ENCODE measurements around the gene TRAF4. TPM values are rescaled to one million over a fixed set of nuclear protein-coding genes. Genes with fewer than 3 reads are reported as not detected.
A peak's percentile ranks its signal among the peaks of the same experiment; 100 is the strongest.

Gene TRAF4
- total and polyA plus RNA-seq, 10 of the 15 experiments (the other 5 are each of a cell fraction or from before 2014, with no cell fraction given) = 3.7 to 197 (median 66.4) TPM

DNA sequence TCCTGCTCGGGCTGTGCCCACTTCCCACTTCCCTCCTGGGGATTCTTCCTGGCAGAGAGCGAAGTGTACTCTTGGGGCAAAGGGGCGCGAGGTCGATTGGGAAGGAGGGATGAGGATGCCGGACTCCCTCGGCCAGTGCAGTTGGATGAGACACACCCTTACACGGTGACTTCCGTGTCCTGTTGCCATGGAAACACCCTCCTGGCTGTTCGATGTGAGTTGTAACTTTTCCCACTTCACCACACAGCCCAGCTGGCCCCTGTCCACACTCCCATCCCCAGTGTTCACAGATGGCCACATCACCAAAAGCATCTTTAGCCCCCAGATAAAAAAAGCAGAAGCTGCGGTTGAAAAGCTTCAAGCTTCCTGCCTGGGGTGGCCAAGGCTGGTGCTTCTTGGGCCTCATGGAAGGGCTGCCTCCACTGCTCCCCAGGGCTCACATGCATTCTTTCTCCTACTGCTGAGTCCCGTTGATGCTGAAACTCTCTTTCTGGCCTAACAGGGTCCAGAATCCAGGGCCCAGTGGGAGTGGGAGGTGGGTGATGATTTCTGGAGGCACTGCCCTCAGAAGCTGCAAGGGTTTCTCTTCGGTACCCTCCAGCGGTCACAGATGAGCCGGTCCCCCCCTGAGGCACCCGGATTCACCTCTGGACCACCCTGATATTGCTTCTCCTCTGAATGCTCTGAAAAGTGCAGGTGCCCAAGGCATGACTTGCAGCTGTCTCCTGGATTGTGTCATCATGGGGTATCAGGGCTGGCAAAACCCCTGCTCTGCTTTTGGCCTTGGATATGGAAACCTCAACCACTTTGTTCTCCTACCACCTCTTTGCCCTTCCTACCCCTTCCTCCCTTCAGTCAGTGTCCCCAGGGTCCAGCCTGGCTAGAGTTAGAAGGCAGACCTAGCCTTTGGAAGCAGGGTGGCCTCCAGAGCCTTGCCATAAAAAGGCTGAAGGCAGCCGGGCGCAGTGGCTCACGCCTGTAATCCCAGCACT lies 2.2 kb upstream of the TRAF4 start:
- no TSS peak for BruUV-seq (replicated peaks)
- Histone ChIP-seq H3K4me2 (ENCODE audit: control insufficient read depth, insufficient read depth) (peak overlapping the region; percentile 70), H4K20me1 (ENCODE audit: control insufficient read depth, insufficient read depth) (peaks cover 8% of the 10 kb centered on the region), H3K27ac (ENCODE audit: control insufficient read depth, insufficient read depth) (peak overlapping the region; percentile 96), H3K27me3 (replicated peaks in 1 of 2; ENCODE audit: control insufficient read depth in 2 of 2, insufficient read depth in 2 of 2, low read length in 1 of 2) (no peaks in the 10 kb centered on the region), H3K9me3 (replicated peaks; ENCODE audit: control insufficient read depth, insufficient read depth, low read length) (peaks cover 6% of the 10 kb centered on the region; the same call in 2 of the 3 replicates), H3K79me2 (ENCODE audit: control insufficient read depth, insufficient read depth, low read length) (peaks cover 61% of the 10 kb centered on the region), H3K4me1 (ENCODE audit: control insufficient read depth, insufficient read depth, low read length) (peaks cover 69% of the 10 kb centered on the region), H2AFZ (ENCODE audit: control insufficient read depth, low read depth, low read length) (no peak overlapping the region), H3K36me3 (ENCODE audit: control insufficient read depth in 2 of 2, insufficient read depth in 2 of 2, low read length in 1 of 2) (peaks cover 0 to 10% of the 10 kb centered on the region in 2 experiments; a peak in 3 of 4 replicates), H3K4me3 (peak overlapping the region; percentile 50; the same call in 1 of the 2 replicates), H3K9ac (ENCODE audit: control insufficient read depth, insufficient read depth, low read length) (peak overlapping the region; percentile 49; the same call in 1 of the 2 replicates)
- ChIA-PET POLR2A (interaction anchor here (1.0 to 15.2 kb wide), 6 partner anchors 8 to 210 kb away, joined by 3 to 485 read pairs (median 6); partner anchors contain the start of genes NEK8, PHF12, RPL23A and TLCD1), CTCF (interaction anchor here (1.0 to 7.4 kb wide), 6 partner anchors 9 to 161 kb away, joined by 4 to 95 read pairs (median 6); partner anchors contain the start of genes NEK8 and TLCD1), RAD21 (ENCODE audit: unreplicated experiment) (interaction anchor here (0.6 to 17.4 kb wide), 6 partner anchors 15 to 152 kb away, joined by 3 to 375 read pairs (median 6); partner anchors contain the start of genes NEK8, RPL23A and TLCD1), SMC1A (ENCODE audit: uncharacterized antibody, unreplicated experiment) (interaction anchor here (0.8 to 17.8 kb wide), 6 partner anchors 8 to 22 kb away, joined by 4 to 326 read pairs (median 6); partner anchors contain the start of genes NEK8, RPL23A and TLCD1)
- FAIRE-seq = no peak
- intact Hi-C loops (cut with micrococcal nuclease; ENCODE audit: unreplicated experiment) (no loop called here), in situ Hi-C loops (cut with MboI) (loop anchor here (25.0 kb wide), 1 partner anchor 1279 kb away; the partner anchor contains the start of gene KSR1)
- 22% methylated on average over 19 of the region's 19 CpGs for WGBS (ENCODE audit: insufficient coverage, insufficient replicate concordance, low lambda C conversion rate, missing lambda C conversion rate)
- ATAC-seq = peak; percentile 10
- no peak for DNase-seq (ENCODE audit: low read depth, low spot score)
- TF ChIP-seq, protein P1, sequence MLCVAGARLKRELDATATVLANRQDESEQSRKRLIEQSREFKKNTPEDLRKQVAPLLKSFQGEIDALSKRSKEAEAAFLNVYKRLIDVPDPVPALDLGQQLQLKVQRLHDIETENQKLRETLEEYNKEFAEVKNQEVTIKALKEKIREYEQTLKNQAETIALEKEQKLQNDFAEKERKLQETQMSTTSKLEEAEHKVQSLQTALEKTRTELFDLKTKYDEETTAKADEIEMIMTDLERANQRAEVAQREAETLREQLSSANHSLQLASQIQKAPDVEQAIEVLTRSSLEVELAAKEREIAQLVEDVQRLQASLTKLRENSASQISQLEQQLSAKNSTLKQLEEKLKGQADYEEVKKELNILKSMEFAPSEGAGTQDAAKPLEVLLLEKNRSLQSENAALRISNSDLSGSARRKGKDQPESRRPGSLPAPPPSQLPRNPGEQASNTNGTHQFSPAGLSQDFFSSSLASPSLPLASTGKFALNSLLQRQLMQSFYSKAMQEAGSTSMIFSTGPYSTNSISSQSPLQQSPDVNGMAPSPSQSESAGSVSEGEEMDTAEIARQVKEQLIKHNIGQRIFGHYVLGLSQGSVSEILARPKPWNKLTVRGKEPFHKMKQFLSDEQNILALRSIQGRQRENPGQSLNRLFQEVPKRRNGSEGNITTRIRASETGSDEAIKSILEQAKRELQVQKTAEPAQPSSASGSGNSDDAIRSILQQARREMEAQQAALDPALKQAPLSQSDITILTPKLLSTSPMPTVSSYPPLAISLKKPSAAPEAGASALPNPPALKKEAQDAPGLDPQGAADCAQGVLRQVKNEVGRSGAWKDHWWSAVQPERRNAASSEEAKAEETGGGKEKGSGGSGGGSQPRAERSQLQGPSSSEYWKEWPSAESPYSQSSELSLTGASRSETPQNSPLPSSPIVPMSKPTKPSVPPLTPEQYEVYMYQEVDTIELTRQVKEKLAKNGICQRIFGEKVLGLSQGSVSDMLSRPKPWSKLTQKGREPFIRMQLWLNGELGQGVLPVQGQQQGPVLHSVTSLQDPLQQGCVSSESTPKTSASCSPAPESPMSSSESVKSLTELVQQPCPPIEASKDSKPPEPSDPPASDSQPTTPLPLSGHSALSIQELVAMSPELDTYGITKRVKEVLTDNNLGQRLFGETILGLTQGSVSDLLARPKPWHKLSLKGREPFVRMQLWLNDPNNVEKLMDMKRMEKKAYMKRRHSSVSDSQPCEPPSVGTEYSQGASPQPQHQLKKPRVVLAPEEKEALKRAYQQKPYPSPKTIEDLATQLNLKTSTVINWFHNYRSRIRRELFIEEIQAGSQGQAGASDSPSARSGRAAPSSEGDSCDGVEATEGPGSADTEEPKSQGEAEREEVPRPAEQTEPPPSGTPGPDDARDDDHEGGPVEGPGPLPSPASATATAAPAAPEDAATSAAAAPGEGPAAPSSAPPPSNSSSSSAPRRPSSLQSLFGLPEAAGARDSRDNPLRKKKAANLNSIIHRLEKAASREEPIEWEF (IDR thresholded peaks at IDR 0.05; ENCODE audit: insufficient replicate concordance, low read depth, low read length) = no peak
- TF ChIP-seq TCF3 (IDR thresholded peaks at IDR 0.05; ENCODE audit: borderline replicate concordance, insufficient read depth, low read depth, low read length) = peak; percentile 43; the same call in 1 of the 2 replicates
- TF ChIP-seq ATF7 (IDR thresholded peaks at IDR 0.05; ENCODE audit: low read depth) = no peak
- TF ChIP-seq TAF1 (IDR thresholded peaks at IDR 0.05; ENCODE audit: borderline replicate concordance, low read depth, low read length) = no peak
- TF ChIP-seq, protein P2, sequence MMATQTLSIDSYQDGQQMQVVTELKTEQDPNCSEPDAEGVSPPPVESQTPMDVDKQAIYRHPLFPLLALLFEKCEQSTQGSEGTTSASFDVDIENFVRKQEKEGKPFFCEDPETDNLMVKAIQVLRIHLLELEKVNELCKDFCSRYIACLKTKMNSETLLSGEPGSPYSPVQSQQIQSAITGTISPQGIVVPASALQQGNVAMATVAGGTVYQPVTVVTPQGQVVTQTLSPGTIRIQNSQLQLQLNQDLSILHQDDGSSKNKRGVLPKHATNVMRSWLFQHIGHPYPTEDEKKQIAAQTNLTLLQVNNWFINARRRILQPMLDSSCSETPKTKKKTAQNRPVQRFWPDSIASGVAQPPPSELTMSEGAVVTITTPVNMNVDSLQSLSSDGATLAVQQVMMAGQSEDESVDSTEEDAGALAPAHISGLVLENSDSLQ (IDR thresholded peaks at IDR 0.05) = no peak
- TF ChIP-seq, protein P3, sequence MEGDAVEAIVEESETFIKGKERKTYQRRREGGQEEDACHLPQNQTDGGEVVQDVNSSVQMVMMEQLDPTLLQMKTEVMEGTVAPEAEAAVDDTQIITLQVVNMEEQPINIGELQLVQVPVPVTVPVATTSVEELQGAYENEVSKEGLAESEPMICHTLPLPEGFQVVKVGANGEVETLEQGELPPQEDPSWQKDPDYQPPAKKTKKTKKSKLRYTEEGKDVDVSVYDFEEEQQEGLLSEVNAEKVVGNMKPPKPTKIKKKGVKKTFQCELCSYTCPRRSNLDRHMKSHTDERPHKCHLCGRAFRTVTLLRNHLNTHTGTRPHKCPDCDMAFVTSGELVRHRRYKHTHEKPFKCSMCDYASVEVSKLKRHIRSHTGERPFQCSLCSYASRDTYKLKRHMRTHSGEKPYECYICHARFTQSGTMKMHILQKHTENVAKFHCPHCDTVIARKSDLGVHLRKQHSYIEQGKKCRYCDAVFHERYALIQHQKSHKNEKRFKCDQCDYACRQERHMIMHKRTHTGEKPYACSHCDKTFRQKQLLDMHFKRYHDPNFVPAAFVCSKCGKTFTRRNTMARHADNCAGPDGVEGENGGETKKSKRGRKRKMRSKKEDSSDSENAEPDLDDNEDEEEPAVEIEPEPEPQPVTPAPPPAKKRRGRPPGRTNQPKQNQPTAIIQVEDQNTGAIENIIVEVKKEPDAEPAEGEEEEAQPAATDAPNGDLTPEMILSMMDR (IDR thresholded peaks at IDR 0.05 in 2 of 3, conservative IDR thresholded peaks at IDR 0.05 in 1 of 3; ENCODE audit: control insufficient read depth in 2 of 3, extremely low read depth in 1 of 3, insufficient read depth in 1 of 3, low read depth in 3 of 3, low read length in 3 of 3) = no peak
- TF ChIP-seq SIN3A (IDR thresholded peaks at IDR 0.05; ENCODE audit: low read depth, low read length) = peak; percentile 19; the same call in 1 of the 2 replicates
- peak; percentile 73; the same call in 1 of the 2 replicates for TF ChIP-seq SPI1 (IDR thresholded peaks at IDR 0.05; ENCODE audit: borderline replicate concordance, insufficient read depth, low read depth, low read length)
- TF ChIP-seq NRF1 (conservative IDR thresholded peaks at IDR 0.05; ENCODE audit: low read depth, low read length) = no peak
- 0 out of 2 replicates have a peak, but pooled peaks have one; percentile 30 for TF ChIP-seq PAX5 (IDR thresholded peaks at IDR 0.05; ENCODE audit: borderline replicate concordance, low read depth, low read length)
